Stimulated activated CD4-positive, alpha-beta T cell treated with anti-CD3 and anti-CD28 coated beads, TNF-alpha, amount 100 ng/mL, for 4 hours (primary cell): ENCODE measurements around the gene ZDHHC17.

ENCODE experiments used
- DNase-seq, 3 experiments: peaks; one replicate each; pipeline ENCODE4 v3.0.0-alpha.2; 2020; ENCODE audit warnings: low read depth in 3 of 3

ZDHHC17 gene

DNA sequence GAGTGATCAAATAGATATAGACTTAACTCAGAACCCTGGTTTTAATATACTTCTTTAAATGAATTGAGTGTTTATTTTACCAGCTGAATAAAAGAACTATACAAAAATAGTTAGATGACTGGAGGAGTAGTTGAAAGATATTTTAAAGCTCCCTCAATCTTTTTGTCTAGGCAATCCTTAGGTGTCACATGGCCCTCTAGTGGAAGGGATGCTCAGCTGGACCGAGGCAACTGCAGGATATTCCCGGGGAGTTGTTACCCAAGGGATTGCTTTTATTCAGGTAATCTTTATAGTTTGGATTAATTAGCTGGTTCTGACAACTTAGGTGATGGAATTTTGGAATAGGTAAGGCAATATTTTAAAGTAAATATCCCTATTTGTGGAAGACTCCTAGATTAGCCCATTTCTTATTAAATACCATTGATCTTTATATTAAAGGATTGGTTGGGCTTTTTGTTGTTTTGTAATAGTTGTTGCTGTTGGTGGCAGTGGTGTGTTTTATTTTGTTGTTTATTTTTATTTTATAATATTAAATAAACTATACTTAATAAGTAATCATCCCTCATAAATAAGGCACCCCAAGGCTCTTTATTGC is 57.1 kb downstream of the ZDHHC17 start:
- DNase-seq, result no peak

DNA sequence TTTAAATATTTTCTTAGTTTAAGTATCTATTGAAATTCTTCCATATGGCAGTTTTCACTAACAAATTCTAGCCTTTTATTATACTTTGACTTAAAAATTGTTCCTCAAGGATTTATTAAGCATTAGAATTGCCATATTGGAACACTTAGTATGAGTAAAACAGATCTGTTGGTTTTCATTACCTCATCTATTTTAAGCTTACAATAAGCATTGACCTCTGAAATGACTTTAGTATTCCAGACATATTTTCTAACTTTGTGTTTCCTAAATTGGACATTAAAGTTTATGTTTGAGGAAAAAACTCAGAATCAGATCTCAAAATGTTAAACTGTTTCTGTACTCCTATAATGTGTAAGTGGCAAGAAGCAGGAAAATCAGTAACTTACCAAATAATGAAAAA is 66.5 kb downstream of the ZDHHC17 start:
- no peak for DNase-seq

GRCh38 chr12:76836633-76837032 is 72.7 kb downstream of the ZDHHC17 start:
- DNase-seq, result no peak

GRCh38 chr12:76847260-76847659 is 83.3 kb downstream of the ZDHHC17 start:
- DNase-seq, result no peak

GRCh38 chr12:76848132-76848531 is 84.2 kb downstream of the ZDHHC17 start:
- DNase-seq, result no peak

GRCh38 chr12:76852106-76852505 is 88.2 kb downstream of the ZDHHC17 start:
- DNase-seq, result no peak

DNA sequence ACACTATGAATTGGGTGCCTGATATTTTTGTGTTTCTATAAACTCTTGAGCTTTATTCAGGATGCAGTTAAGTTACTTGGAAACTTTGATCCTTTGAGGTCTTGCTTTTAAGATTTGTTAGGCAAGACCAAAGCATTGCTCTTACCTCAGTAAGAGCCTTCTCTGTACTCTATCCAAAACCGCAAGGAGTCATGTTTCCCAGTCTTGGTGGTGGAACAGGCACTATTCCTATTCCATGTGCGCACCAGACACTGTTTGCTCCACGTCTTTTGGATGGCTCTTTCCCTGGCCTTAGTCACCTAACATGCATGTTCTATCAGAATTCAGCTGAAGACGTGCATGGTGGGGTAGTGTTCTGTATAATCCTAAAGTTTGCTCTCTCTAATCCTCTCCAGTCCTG is 91.4 kb downstream of the ZDHHC17 start:
- no peak for DNase-seq

- DNase-seq, result no peak
These were observed 92.2 kb downstream of the ZDHHC17 start for GRCh38 chr12:76856018-76856644.

DNA sequence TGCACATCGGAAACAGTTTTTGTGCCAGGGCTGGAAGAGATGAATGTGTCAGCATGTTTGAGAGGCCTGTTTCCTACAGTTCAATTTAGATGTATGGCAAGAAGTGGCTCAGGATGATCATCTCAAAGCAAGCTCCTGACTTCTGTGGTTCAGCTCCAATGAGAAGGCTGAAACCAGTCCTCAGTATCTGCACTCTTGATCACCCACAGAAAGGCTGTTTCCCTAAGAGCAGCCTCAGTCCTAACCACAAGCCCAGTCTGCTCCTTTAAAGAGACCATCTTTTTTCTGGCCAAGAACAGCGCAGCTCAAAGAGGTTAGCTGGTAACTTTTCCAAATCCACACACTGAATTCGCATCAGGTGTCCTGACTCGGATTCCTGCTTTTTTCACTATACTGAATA is 95.7 kb downstream of the ZDHHC17 start:
- no peak for DNase-seq

DNA sequence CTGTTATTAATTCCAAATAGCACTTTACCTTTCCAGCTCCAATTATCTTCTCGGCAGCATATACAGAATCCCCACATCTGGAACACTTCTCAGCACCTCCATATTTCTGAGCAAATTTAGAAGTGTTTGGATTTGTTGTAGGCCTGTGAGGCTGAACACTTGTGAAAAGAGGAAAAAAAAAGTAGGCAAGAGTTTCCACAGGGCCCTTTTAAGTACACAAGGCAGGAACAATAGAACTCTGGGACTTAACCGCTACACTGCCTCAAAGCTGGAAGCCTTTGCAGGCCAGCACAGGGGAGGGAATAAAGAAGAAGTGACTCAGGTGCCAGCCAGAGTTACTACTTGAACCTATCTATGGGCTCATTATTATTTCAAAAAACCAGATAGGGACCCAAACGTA is 96.3 kb downstream of the ZDHHC17 start:
- no peak for DNase-seq

DNA sequence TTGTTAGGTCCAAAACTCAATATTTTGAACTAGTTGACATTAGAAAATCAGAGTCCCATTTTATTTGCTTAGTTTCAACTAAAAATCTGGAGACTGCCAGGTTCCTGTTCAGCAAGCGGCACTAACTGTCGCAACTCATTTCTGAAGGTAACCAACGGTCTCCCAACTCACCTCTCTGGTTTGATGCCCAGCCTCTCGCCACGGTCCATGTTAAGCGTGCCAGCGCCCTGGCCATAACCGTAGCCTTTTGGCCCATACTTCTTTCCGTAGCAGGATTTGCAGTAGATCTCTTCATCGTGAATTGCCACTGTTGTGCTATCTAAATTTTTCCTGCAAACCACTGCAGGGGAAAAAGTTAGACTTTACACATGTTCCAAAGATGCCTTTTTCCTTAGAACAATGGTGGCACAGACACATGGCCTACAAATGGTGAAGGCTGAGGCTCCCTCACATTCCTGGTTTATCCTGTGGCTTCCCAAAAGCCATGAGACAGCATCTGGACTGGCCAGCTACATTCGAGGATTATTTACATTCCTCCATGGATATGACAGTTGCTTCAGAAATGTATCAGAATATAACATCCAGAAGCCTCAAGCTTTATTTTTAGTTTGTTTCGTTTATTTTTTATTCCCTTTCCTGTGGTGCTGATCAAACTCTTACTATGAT is 99.2 kb downstream of the ZDHHC17 start:
- no peak for DNase-seq

DNA sequence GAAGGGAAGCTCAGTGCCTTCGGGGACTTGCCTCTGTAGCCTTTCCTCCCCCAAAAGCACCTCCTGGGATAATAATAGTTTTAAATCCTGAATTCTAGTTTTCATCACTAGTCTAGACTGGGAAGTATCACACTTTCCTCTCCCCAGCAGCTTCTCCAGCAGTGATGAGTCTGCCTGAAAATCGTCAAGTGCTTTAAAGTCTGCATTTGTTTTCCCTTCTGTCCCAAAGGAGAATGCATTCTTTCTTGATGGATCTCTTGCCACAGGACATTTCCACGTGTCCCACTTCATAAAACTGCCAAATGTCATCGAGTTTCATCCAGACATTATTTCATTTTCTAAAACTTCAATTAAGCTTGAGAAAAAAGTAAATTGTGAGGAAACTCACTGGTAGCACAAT is 99.9 kb downstream of the ZDHHC17 start:
- DNase-seq, result no peak

GRCh38 chr12:76864791-76865400 is 101.0 kb downstream of the ZDHHC17 start:
- no peak for DNase-seq

GRCh38 chr12:76866151-76866567 is 102.2 kb downstream of the ZDHHC17 start:
- no peak for DNase-seq

GRCh38 chr12:76866726-76867125 is 102.8 kb downstream of the ZDHHC17 start:
- no peak for DNase-seq

GRCh38 chr12:76871082-76871481 is 107.2 kb downstream of the ZDHHC17 start:
- DNase-seq, result no peak

- DNase-seq, result no peak
These were observed 107.8 kb downstream of the ZDHHC17 start for GRCh38 chr12:76871742-76872141.

- DNase-seq, result no peak
These were observed 108.5 kb downstream of the ZDHHC17 start for GRCh38 chr12:76872415-76872814.

- no peak for DNase-seq
These were observed 110.1 kb downstream of the ZDHHC17 start for GRCh38 chr12:76874027-76874426.

DNA sequence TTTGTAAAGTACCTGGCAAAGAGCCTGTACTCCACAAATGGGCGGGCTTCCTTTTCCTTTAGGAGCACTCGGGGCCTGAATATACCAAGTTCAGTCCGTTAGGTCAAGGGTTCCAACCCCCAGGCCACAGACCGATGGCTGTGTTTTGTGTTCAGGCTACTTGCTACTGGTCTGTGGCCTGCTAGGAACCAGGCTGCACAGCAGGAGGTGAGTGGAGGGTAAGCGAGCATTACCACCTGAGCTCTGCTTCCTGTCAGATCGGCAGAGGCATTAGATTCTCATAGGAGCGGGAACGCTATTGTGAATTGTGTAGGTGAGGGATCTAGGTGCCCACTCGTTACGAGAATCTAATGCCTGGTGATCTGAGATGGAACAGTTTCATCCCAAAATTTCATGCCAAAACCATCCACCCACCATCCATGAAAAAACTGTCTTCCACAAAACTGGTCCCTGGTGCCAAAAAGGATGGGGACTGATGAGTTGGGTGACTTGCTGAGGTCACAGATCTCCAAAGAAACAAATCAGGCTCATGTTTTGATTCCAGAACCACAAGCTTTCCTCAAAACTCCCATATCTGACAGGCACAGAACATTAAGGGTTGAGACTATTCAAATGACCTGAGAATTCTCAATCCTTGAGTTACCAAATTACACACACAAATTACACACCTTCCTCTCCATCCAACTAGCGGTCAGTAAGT is 110.7 kb downstream of the ZDHHC17 start:
- DNase-seq, result no peak

DNA sequence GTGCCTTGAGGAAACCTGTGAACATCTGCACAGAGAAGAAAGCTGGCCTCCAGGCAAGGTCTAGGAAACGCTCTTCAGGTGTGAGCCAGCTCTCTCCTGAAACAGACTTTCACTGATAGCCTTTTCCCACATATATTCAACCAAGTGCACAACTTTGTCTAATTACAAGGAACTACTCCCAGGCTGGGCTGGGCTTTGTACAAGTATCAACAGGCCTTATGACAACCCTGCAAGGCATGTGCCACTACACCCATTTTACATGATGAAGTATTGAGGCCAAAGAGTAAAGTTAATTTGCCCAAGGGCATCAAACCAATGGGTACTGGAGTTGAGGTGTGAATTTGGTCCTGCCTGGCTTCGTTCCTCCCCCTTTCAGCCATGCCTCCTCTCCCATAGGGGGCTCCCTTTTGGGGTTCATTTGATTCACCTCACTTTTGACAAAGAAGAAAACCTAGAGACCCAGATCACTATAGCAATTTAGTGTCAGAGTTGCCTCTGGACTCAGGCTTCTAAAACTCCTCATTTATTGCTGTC is 112.8 kb downstream of the ZDHHC17 start:
- no peak for DNase-seq
